GM18505 (cell line): ENCODE data around the gene TBC1D1.

Experiments used
- ATAC-seq: cut with Tn5 transposase; IDR thresholded peaks from one replicate; pipeline ENCODE4 v1.9.1; 2021; ENCODE audit not compliant: unreplicated experiment
- POLR2A ChIP-seq: IDR thresholded peaks from 4 replicates; pipeline ENCODE4 v1.6.1; 2011; ENCODE audit warnings: borderline replicate concordance; ENCODE audit not compliant: insufficient read depth, insufficient read length; ENCODE audit errors: extremely low read depth

TBC1D1 gene

GRCh38 chr4:38001927-38002326, 111.0 kb downstream of the TBC1D1 start:
- no peak for ATAC-seq
- TF ChIP-seq POLR2A, result no peak

GRCh38 chr4:38002451-38003071, 111.7 kb downstream of the TBC1D1 start:
- no peak for ATAC-seq
- no peak for TF ChIP-seq POLR2A

GRCh38 chr4:38003102-38003501, 112.2 kb downstream of the TBC1D1 start:
- no peak for ATAC-seq
- TF ChIP-seq POLR2A, result no peak

GRCh38 chr4:38003628-38004027, 112.7 kb downstream of the TBC1D1 start:
- no peak for ATAC-seq
- no peak for TF ChIP-seq POLR2A

GRCh38 chr4:38004062-38004461, 113.2 kb downstream of the TBC1D1 start:
- no peak for ATAC-seq
- TF ChIP-seq POLR2A, result no peak

GRCh38 chr4:38004887-38005286, 114.0 kb downstream of the TBC1D1 start:
- ATAC-seq, result no peak
- TF ChIP-seq POLR2A, result no peak

- TF ChIP-seq POLR2A, result no peak
- ATAC-seq, result no peak
These were observed 114.8 kb downstream of the TBC1D1 start for GRCh38 chr4:38005637-38006036.

GRCh38 chr4:38007645-38008044, 116.8 kb downstream of the TBC1D1 start:
- no peak for ATAC-seq
- TF ChIP-seq POLR2A, result no peak

GRCh38 chr4:38008571-38009021, 117.7 kb downstream of the TBC1D1 start:
- no peak for ATAC-seq
- TF ChIP-seq POLR2A, result no peak

GRCh38 chr4:38009421-38009820, 118.5 kb downstream of the TBC1D1 start:
- TF ChIP-seq POLR2A, result no peak
- ATAC-seq, result no peak

GRCh38 chr4:38009949-38010348, 119.1 kb downstream of the TBC1D1 start:
- no peak for ATAC-seq

GRCh38 chr4:38011511-38012162, 120.8 kb downstream of the TBC1D1 start:
- no peak for TF ChIP-seq POLR2A
- ATAC-seq, result no peak

More at GRCh38 chr4:38009949-38010348, 119.1 kb downstream of the TBC1D1 start:
- TF ChIP-seq POLR2A, result no peak

GRCh38 chr4:38013461-38014366, 122.8 kb downstream of the TBC1D1 start:
- TF ChIP-seq POLR2A, result no peak
- ATAC-seq, result no peak
